ENCODE results near the gene PLEKHA5.

DNA sequence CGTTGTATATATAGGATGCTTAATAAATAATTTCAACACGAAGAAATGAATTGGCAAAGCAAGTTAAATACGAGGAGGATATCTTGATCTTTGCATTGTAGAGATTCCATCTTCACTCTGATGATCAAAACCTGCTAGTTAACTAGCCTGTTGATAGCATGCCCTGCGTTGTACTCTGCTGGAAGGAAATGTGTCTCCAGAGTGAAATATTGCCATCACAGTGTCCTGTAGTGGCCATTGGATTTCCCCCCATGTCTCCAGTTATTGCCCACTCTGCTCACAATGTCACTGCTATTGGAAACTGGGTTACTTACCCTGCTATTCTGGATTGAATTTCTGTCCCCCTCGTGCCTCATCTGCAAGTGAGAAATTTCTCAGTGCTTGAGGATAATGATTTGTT lies 109.6 kb downstream of the PLEKHA5 start:
- TF ChIP-seq, protein P1, sequence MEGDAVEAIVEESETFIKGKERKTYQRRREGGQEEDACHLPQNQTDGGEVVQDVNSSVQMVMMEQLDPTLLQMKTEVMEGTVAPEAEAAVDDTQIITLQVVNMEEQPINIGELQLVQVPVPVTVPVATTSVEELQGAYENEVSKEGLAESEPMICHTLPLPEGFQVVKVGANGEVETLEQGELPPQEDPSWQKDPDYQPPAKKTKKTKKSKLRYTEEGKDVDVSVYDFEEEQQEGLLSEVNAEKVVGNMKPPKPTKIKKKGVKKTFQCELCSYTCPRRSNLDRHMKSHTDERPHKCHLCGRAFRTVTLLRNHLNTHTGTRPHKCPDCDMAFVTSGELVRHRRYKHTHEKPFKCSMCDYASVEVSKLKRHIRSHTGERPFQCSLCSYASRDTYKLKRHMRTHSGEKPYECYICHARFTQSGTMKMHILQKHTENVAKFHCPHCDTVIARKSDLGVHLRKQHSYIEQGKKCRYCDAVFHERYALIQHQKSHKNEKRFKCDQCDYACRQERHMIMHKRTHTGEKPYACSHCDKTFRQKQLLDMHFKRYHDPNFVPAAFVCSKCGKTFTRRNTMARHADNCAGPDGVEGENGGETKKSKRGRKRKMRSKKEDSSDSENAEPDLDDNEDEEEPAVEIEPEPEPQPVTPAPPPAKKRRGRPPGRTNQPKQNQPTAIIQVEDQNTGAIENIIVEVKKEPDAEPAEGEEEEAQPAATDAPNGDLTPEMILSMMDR (IDR thresholded peaks at IDR 0.05; ENCODE audit: low read depth, low read length, poor library complexity, severe bottlenecking), result no peak
- TF ChIP-seq EZH2phosphoT487 (IDR thresholded peaks at IDR 0.05; ENCODE audit: borderline replicate concordance, low read length), result no peak
